ENCODE data around the gene EXTL1.

EXTL1 gene

GRCh38 chr1:26031611-26032220 lies 10.1 kb downstream of the EXTL1 start:
- Histone ChIP-seq H3K79me2 (ENCODE audit: insufficient read depth, low read depth) (no peaks in the 10 kb centered on the region), H3K9ac (no peak overlapping the region), H3K36me3 (ENCODE audit: insufficient read depth) (no peaks in the 10 kb centered on the region), H2AFZ (ENCODE audit: low read depth) (no peak overlapping the region), H3K27me3 (ENCODE audit: insufficient read depth, low read depth) (peaks cover 15% of the 10 kb centered on the region; the same call in 1 of the 2 replicates), H3K27ac (no peak overlapping the region), H3K4me3 (IDR thresholded peaks at IDR 0.05; ENCODE audit: insufficient read depth, low read depth, low read length) (no peak overlapping the region), H3K4me1 (ENCODE audit: low read depth, poor library complexity, severe bottlenecking) (no peaks in the 10 kb centered on the region), H4K20me1 (ENCODE audit: insufficient read depth) (no peaks in the 10 kb centered on the region), H3K4me2 (no peak overlapping the region)
- no peak for TF ChIP-seq CTCF (conservative IDR thresholded peaks at IDR 0.05; ENCODE audit: low read depth, low read length)

- H2AFZ ChIP-seq (ENCODE audit: low read depth), result no peak overlapping the region
- H3K36me3 ChIP-seq (ENCODE audit: insufficient read depth), result no peaks in the 10 kb centered on the region
- H3K27ac ChIP-seq, result no peak overlapping the region
- H3K4me2 ChIP-seq, result no peak overlapping the region
- no peaks in the 10 kb centered on the region for H4K20me1 ChIP-seq (ENCODE audit: insufficient read depth)
- no peak overlapping the region for H3K4me3 ChIP-seq (IDR thresholded peaks at IDR 0.05; ENCODE audit: insufficient read depth, low read depth, low read length)
- H3K4me1 ChIP-seq (ENCODE audit: low read depth, poor library complexity, severe bottlenecking), result no peaks in the 10 kb centered on the region
- TF ChIP-seq CTCF (conservative IDR thresholded peaks at IDR 0.05; ENCODE audit: low read depth, low read length), result no peak
- no peak overlapping the region for H3K9ac ChIP-seq
- H3K27me3 ChIP-seq (ENCODE audit: insufficient read depth, low read depth), result peaks cover 15% of the 10 kb centered on the region; the same call in 1 of the 2 replicates
- no peaks in the 10 kb centered on the region for H3K79me2 ChIP-seq (ENCODE audit: insufficient read depth, low read depth)
These were observed 11.2 kb downstream of the EXTL1 start for GRCh38 chr1:26032656-26033357.

GRCh38 chr1:26034504-26035202 lies 13.1 kb downstream of the EXTL1 start:
- peak overlapping the region; percentile 100 for H2AFZ ChIP-seq (ENCODE audit: low read depth)
- no peak for TF ChIP-seq CTCF (conservative IDR thresholded peaks at IDR 0.05; ENCODE audit: low read depth, low read length)
- no peaks in the 10 kb centered on the region for H3K36me3 ChIP-seq (ENCODE audit: insufficient read depth)
- peaks cover 15% of the 10 kb centered on the region; the same call in 1 of the 2 replicates for H3K27me3 ChIP-seq (ENCODE audit: insufficient read depth, low read depth)
- peak overlapping the region; percentile 18; the same call in 1 of the 2 replicates for H3K9ac ChIP-seq
- H4K20me1 ChIP-seq (ENCODE audit: insufficient read depth), result no peaks in the 10 kb centered on the region
- H3K4me3 ChIP-seq (IDR thresholded peaks at IDR 0.05; ENCODE audit: insufficient read depth, low read depth, low read length), result no peak overlapping the region
- no peak overlapping the region for H3K27ac ChIP-seq
- peak overlapping the region; percentile 99 for H3K4me2 ChIP-seq
- H3K79me2 ChIP-seq (ENCODE audit: insufficient read depth, low read depth), result no peaks in the 10 kb centered on the region
- H3K4me1 ChIP-seq (ENCODE audit: low read depth, poor library complexity, severe bottlenecking), result no peaks in the 10 kb centered on the region

GRCh38 chr1:26035203-26035958 lies 13.8 kb downstream of the EXTL1 start:
- H3K79me2 ChIP-seq (ENCODE audit: insufficient read depth, low read depth), result no peaks in the 10 kb centered on the region
- no peaks in the 10 kb centered on the region for H3K36me3 ChIP-seq (ENCODE audit: insufficient read depth)
- TF ChIP-seq CTCF (conservative IDR thresholded peaks at IDR 0.05; ENCODE audit: low read depth, low read length), result no peak
- H3K9ac ChIP-seq, result peak overlapping the region; percentile 18; the same call in 1 of the 2 replicates
- H3K4me3 ChIP-seq (IDR thresholded peaks at IDR 0.05; ENCODE audit: insufficient read depth, low read depth, low read length), result peak overlapping the region; percentile 97
- peaks cover 15% of the 10 kb centered on the region; the same call in 1 of the 2 replicates for H3K27me3 ChIP-seq (ENCODE audit: insufficient read depth, low read depth)
- no peaks in the 10 kb centered on the region for H4K20me1 ChIP-seq (ENCODE audit: insufficient read depth)
- H2AFZ ChIP-seq (ENCODE audit: low read depth), result peak overlapping the region; percentile 100
- H3K4me2 ChIP-seq, result peak overlapping the region; percentile 99
- H3K27ac ChIP-seq, result no peak overlapping the region
- no peaks in the 10 kb centered on the region for H3K4me1 ChIP-seq (ENCODE audit: low read depth, poor library complexity, severe bottlenecking)
